OCI-LY7 (cell line): ENCODE measurements around the gene LUZP1. TPM values are rescaled to one million over a fixed set of nuclear protein-coding genes. Genes with fewer than 3 reads are reported as not detected.

Source experiments
- BruUV-seq: library from RNA; stranded (reverse); fragments of 400-500 nt; replicated peaks from 2 replicates; lab custom pipeline; 2021; lab: Mats Ljungman, UMichigan
- CTCF ChIA-PET: fragments of 300-600 bp; sonication (Branson Sonifier 250); formaldehyde crosslinking; loops from one replicate; lab custom pipeline; 2022; ENCODE audit warnings: antibody characterized with exemption; ENCODE audit not compliant: unreplicated experiment; lab: Charles Lee
- POLR2A ChIA-PET: fragments of 300-600 bp; sonication (Branson Sonifier 250); formaldehyde crosslinking; loops from one replicate; lab custom pipeline; 2022; ENCODE audit warnings: antibody characterized with exemption; lab: Charles Lee
- DNase-seq: peaks from one replicate; pipeline ENCODE4 v3.0.0-alpha.2; 2015; ENCODE audit warnings: low spot score
- H2AFZ ChIP-seq: fragments of 200-600 bp; sonication (generic), shearing (Covaris generic); 2 replicates; pipeline ENCODE4 v1.6.1; 2014; ENCODE audit warnings: mild to moderate bottlenecking, antibody characterized with exemption, low read length, moderate library complexity
- H3K27ac ChIP-seq: fragments of 200-600 bp; sonication (generic); 2 replicates; pipeline ENCODE4 v1.5.1; 2014; ENCODE audit warnings: mixed run types, low read depth, mild to moderate bottlenecking, moderate library complexity, low read length, inconsistent platforms; ENCODE audit not compliant: poor library complexity, severe bottlenecking
- H3K36me3 ChIP-seq: fragments of 200-600 bp; sonication (generic); 2 replicates; pipeline ENCODE4 v1.6.1; 2014; ENCODE audit warnings: mild to moderate bottlenecking, antibody characterized with exemption, low read length, moderate library complexity, mixed read lengths; ENCODE audit not compliant: insufficient read depth
- H3K4me1 ChIP-seq: fragments of 200-600 bp; sonication (generic); 2 replicates; pipeline ENCODE4 v1.5.1; 2014; ENCODE audit warnings: mild to moderate bottlenecking, low read length; ENCODE audit not compliant: insufficient read depth, poor library complexity, severe bottlenecking
- H3K4me2 ChIP-seq: fragments of 200-600 bp; sonication (generic); 2 replicates; pipeline ENCODE4 v1.6.1; 2014; ENCODE audit warnings: mild to moderate bottlenecking, low read length
- H3K4me3 ChIP-seq: fragments of 200-600 bp; sonication (generic); 2 replicates; pipeline ENCODE4 v1.5.1; 2014; ENCODE audit warnings: mild to moderate bottlenecking, low read depth, low read length; ENCODE audit not compliant: poor library complexity, severe bottlenecking
- H3K79me2 ChIP-seq: fragments of 200-600 bp; sonication (generic); 2 replicates; pipeline ENCODE4 v1.6.1; 2016; ENCODE audit warnings: low read depth, mild to moderate bottlenecking, low read length, moderate library complexity, mixed read lengths; ENCODE audit not compliant: insufficient read depth
- H3K9me2 ChIP-seq: fragments of 200-600 bp; sonication (generic); 2 replicates; pipeline ENCODE4 v1.6.1; 2016; ENCODE audit warnings: mild to moderate bottlenecking, low read length, mixed read lengths; ENCODE audit not compliant: insufficient read depth
- H3K9me3 ChIP-seq: fragments of 200-600 bp; sonication (generic); 2 replicates; pipeline ENCODE4 v1.6.1; 2014; ENCODE audit warnings: mild to moderate bottlenecking, mixed run types, low read length, mixed read lengths
- H4K20me1 ChIP-seq: fragments of 200-600 bp; sonication (generic); 2 replicates; pipeline ENCODE4 v1.6.1; 2014; ENCODE audit warnings: mild to moderate bottlenecking, antibody characterized with exemption, low read length, moderate library complexity, mixed read lengths; ENCODE audit not compliant: insufficient read depth
- CTCF ChIP-seq: fragments of 200-600 bp; sonication (generic); conservative IDR thresholded peaks from 2 replicates; pipeline ENCODE4 v1.5.1; 2014; ENCODE audit warnings: mild to moderate bottlenecking, antibody characterized with exemption, low read length, moderate library complexity, mixed read lengths
- EZH2phosphoT487 ChIP-seq: fragments of 200-600 bp; sonication (generic); IDR thresholded peaks from 2 replicates; pipeline ENCODE4 v1.6.1; 2018; ENCODE audit warnings: low read depth, borderline replicate concordance, mild to moderate bottlenecking, mixed run types, antibody characterized with exemption, low read length, moderate library complexity, mixed read lengths
- intact Hi-C: fragments of 100-400 bp; cut with micrococcal nuclease; formaldehyde crosslinking; loops from one replicate; pipeline ENCODE4 v1.10.0; 2022; ENCODE audit not compliant: unreplicated experiment
- total RNA-seq, 2 experiments: library from RNA; depleted of rRNA in 1 of 2; stranded (reverse); fragments of >200 nt in 1 of 2; shearing (Covaris generic) in 1 of 2; gene quantifications; 2 replicates each; pipeline ENCODE4 v1.2.3, GENCODE V29; 2014 to 2022

Gene LUZP1
- total RNA-seq, 2 experiments from 2014 or later, result 7.6 to 13.6 TPM

- ChIA-PET POLR2A (no interaction called here), CTCF (no interaction called here)
- no peak overlapping the region for H3K4me3 ChIP-seq
- H3K4me2 ChIP-seq, result no peak overlapping the region
- H3K4me1 ChIP-seq, result no peaks in the 10 kb centered on the region
- intact Hi-C loops, result no loop called here
- peaks cover 49% of the 10 kb centered on the region; the same call in 1 of the 2 replicates for H3K79me2 ChIP-seq
- peaks cover 20% of the 10 kb centered on the region for H3K36me3 ChIP-seq
- no TSS peak for BruUV-seq
- no peaks in the 10 kb centered on the region for H3K9me2 ChIP-seq
- no peaks in the 10 kb centered on the region for H3K9me3 ChIP-seq
- H2AFZ ChIP-seq, result no peak overlapping the region
- DNase-seq, result no peak
- peaks cover 7% of the 10 kb centered on the region for H4K20me1 ChIP-seq
- TF ChIP-seq EZH2phosphoT487 (no peak), CTCF (no peak)
- H3K27ac ChIP-seq, result no peak overlapping the region
Measured at GRCh38 chr1:23039308-23039826, 129.3 kb downstream of the LUZP1 start.

- CTCF ChIA-PET, result no interaction called here
- Histone ChIP-seq H3K4me2 (no peak overlapping the region), H3K9me2 (no peaks in the 10 kb centered on the region), H4K20me1 (peaks cover 7% of the 10 kb centered on the region), H3K4me3 (no peak overlapping the region), H2AFZ (no peak overlapping the region), H3K27ac (no peak overlapping the region), H3K4me1 (no peaks in the 10 kb centered on the region), H3K79me2 (peaks cover 68% of the 10 kb centered on the region; the same call in 1 of the 2 replicates), H3K9me3 (no peaks in the 10 kb centered on the region), H3K36me3 (peaks cover 17% of the 10 kb centered on the region)
- no peak for DNase-seq
- POLR2A ChIA-PET, result interaction anchor here (0.6 to 1.7 kb wide), 2 partner anchors 12 to 1519 kb away, joined by 3 to 5 read pairs; no protein-coding TSS in a partner anchor
- TF ChIP-seq EZH2phosphoT487 (no peak), CTCF (no peak)
- no TSS peak for BruUV-seq
- intact Hi-C loops, result no loop called here
Measured at GRCh38 chr1:23037081-23037740, 131.4 kb downstream of the LUZP1 start.
